HFFc6 (cell line): ENCODE results near the gene FOXQ1. TPM values are rescaled to one million over a fixed set of nuclear protein-coding genes. Genes with fewer than 3 reads are reported as not detected.
A peak's percentile ranks its signal among the peaks of the same experiment; 100 is the strongest.

Source experiments
- DNase-seq: peaks from one replicate; pipeline ENCODE4 v3.0.0-alpha.2; 2018
- H3K27ac Mint-ChIP-seq: 2 replicates; pipeline ENCODE4 v1.8.0; 2020; ENCODE audit warnings: mild to moderate bottlenecking, mixed read lengths
- H3K27me3 Mint-ChIP-seq: 2 replicates; pipeline ENCODE4 v1.8.0; 2021; ENCODE audit warnings: mild to moderate bottlenecking, moderate library complexity, mixed read lengths; ENCODE audit not compliant: insufficient read depth
- H3K36me3 Mint-ChIP-seq: 2 replicates; pipeline ENCODE4 v1.8.0; 2021; ENCODE audit warnings: low read depth, mixed read lengths
- H3K4me1 Mint-ChIP-seq: 2 replicates; pipeline ENCODE4 v1.8.0; 2020; ENCODE audit warnings: low read depth, mixed read lengths
- H3K4me3 Mint-ChIP-seq: 2 replicates; pipeline ENCODE4 v1.8.0; 2020; ENCODE audit warnings: mild to moderate bottlenecking, moderate library complexity, mixed read lengths
- H3K9me3 Mint-ChIP-seq: 2 replicates; pipeline ENCODE4 v1.8.0; 2020; ENCODE audit warnings: mild to moderate bottlenecking, mixed read lengths
- CTCF ChIP-seq: fragments of 200-600 bp; sonication (generic); IDR thresholded peaks from 2 replicates; pipeline ENCODE4 v1.5.0; 2021; ENCODE audit warnings: antibody characterized with exemption, mild to moderate bottlenecking
- total RNA-seq, 6 experiments: library from RNA; stranded (reverse); fragmentation: NEBNext Ultra II Directional; extraction: Animal tissue kit (Norgen Biotek cat#: 25700); gene quantifications; 2 replicates in 1 of 6; 3 replicates in 5 of 6; pipeline ENCODE4 v1.2.3, GENCODE V29; 2021

Gene FOXQ1
- total RNA-seq, 6 experiments from 2014 or later: 0.74 to 3.2 (median 2.7) TPM

- peaks cover 4% of the 10 kb centered on the region for H3K36me3 Mint-ChIP-seq
- no peak for DNase-seq
- H3K9me3 Mint-ChIP-seq: no peaks in the 10 kb centered on the region
- peaks cover 11% of the 10 kb centered on the region for H3K27me3 Mint-ChIP-seq
- peak overlapping the region; percentile 84 for H3K4me3 Mint-ChIP-seq
- peaks cover 32% of the 10 kb centered on the region for H3K4me1 Mint-ChIP-seq
- TF ChIP-seq CTCF: peak; percentile 73
- H3K27ac Mint-ChIP-seq: no peak overlapping the region
Observed at GRCh38 chr6:1313767-1314503, 2.0 kb downstream of the FOXQ1 start.

GRCh38 chr6:1314617-1315016 lies 2.7 kb downstream of the FOXQ1 start:
- Mint-ChIP-seq H3K4me3 (no peak overlapping the region; the same call in 1 of the 2 replicates), H3K27me3 (peaks cover 11% of the 10 kb centered on the region)
- no peak for TF ChIP-seq CTCF

DNA sequence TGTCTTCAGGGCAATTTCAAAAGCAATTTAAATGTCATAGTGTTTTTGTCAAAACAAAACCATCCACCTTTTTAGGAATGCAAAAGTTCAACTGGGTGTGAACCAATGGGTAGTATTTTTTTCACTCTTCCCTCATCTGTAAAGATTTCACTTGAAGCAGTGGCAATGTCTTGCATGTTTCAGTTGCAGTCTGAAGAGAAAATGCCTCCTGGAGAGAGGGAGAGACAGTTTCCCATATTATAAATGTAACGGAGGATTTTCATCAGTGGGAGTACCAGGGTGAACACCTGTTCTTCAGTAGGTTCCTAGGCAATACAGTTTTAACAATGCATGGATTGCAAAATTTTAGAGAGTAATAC lies 3.3 kb downstream of the FOXQ1 start:
- DNase-seq: no peak
- H3K9me3 Mint-ChIP-seq: no peaks in the 10 kb centered on the region
- H3K4me3 Mint-ChIP-seq: peak overlapping the region; percentile 84; the same call in 1 of the 2 replicates
- H3K36me3 Mint-ChIP-seq: peaks cover 4% of the 10 kb centered on the region
- H3K27me3 Mint-ChIP-seq: peaks cover 11% of the 10 kb centered on the region
- H3K4me1 Mint-ChIP-seq: peaks cover 32% of the 10 kb centered on the region
- no peak overlapping the region for H3K27ac Mint-ChIP-seq
- no peak for TF ChIP-seq CTCF

More at GRCh38 chr6:1314617-1315016, 2.7 kb downstream of the FOXQ1 start:
- Mint-ChIP-seq H3K4me1 (peaks cover 32% of the 10 kb centered on the region), H3K36me3 (peaks cover 4% of the 10 kb centered on the region), H3K9me3 (no peaks in the 10 kb centered on the region), H3K27ac (no peak overlapping the region)
- no peak for DNase-seq

GRCh38 chr6:1315560-1316386 lies 3.9 kb downstream of the FOXQ1 start:
- Mint-ChIP-seq H3K4me3 (peak overlapping the region; percentile 84), H3K4me1 (peaks cover 32% of the 10 kb centered on the region), H3K36me3 (peaks cover 4% of the 10 kb centered on the region), H3K9me3 (no peaks in the 10 kb centered on the region), H3K27me3 (peaks cover 7% of the 10 kb centered on the region), H3K27ac (peak overlapping the region; percentile 57; the same call in 1 of the 2 replicates)
- no peak for TF ChIP-seq CTCF
- no peak for DNase-seq

DNA sequence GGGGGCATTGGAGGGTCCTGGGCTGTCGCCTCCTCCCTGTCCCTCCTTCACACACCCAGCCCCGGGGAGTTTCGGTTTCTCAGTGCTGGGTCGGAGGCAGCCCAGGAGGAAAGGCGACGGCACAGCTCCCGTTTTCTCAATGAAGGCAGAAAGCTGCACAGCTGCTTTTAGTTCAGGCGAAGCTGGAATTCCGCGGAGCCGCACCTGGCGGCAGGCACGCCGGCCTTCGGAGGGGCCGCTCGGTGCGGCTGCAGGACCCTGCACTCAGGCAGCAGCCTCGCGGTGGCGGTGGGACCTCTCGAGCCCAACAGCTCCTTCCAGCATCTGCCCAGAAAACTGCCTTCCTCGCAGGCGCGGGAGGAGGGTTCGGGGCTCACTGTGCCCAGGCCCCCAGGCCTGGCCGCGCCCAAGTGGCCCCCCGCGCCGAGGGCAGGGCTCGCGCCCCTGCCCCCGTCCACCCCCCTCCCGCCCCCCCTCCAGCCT lies 4.6 kb downstream of the FOXQ1 start:
- DNase-seq: peak; percentile 29
- Mint-ChIP-seq H3K4me1 (peaks cover 32% of the 10 kb centered on the region), H3K36me3 (peaks cover 4% of the 10 kb centered on the region), H3K4me3 (peak overlapping the region; percentile 84), H3K27me3 (peaks cover 4% of the 10 kb centered on the region), H3K9me3 (no peaks in the 10 kb centered on the region), H3K27ac (no peak overlapping the region; the same call in 1 of the 2 replicates)
- TF ChIP-seq CTCF: no peak; the same call in 1 of the 2 replicates
